ENCODE results near the gene CORIN. TPM values are rescaled to one million over a fixed set of nuclear protein-coding genes. Genes with fewer than 3 reads are reported as not detected.

The CORIN gene
- total and polyA plus RNA-seq, 2 of the 13 experiments (the other 11 are each of a cell fraction or from before 2014, with no cell fraction given): 0.84 to 1.2 TPM

DNA sequence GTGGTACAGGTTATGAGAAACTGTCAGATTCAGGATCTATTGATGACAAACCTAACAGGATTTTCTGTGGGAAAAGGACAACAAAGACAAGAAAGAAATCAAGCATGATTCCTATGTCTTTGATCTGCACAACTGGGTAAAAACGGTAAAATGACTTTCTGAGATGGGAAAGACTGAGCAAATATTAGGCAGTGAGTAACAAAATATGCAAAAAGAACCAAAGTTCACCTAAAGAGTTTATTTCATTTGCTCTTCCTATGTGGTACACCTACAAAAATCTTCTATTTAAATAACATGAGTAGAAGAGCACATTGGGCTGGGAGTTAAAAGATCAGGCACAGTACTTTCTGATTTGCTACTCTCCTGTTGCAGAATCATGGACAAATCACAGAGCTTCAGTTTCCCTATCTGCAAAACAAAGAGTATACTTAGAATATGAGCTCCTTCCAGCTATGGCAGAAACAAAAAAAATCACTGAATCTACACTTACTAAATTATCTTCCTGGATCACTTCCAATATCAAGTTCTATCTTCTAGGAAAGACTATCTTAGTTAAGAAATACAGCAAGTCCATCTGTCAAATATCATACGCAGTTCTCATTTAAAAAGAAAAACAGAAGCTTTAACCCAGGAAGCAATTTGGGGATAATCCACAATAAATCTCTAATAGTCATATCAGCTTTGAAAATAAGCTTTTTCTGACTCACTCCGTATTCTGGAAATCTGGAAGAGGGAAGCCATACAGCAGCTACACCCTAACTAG lies 39.1 kb upstream of the CORIN start (continued):
- TF ChIP-seq, protein P1, sequence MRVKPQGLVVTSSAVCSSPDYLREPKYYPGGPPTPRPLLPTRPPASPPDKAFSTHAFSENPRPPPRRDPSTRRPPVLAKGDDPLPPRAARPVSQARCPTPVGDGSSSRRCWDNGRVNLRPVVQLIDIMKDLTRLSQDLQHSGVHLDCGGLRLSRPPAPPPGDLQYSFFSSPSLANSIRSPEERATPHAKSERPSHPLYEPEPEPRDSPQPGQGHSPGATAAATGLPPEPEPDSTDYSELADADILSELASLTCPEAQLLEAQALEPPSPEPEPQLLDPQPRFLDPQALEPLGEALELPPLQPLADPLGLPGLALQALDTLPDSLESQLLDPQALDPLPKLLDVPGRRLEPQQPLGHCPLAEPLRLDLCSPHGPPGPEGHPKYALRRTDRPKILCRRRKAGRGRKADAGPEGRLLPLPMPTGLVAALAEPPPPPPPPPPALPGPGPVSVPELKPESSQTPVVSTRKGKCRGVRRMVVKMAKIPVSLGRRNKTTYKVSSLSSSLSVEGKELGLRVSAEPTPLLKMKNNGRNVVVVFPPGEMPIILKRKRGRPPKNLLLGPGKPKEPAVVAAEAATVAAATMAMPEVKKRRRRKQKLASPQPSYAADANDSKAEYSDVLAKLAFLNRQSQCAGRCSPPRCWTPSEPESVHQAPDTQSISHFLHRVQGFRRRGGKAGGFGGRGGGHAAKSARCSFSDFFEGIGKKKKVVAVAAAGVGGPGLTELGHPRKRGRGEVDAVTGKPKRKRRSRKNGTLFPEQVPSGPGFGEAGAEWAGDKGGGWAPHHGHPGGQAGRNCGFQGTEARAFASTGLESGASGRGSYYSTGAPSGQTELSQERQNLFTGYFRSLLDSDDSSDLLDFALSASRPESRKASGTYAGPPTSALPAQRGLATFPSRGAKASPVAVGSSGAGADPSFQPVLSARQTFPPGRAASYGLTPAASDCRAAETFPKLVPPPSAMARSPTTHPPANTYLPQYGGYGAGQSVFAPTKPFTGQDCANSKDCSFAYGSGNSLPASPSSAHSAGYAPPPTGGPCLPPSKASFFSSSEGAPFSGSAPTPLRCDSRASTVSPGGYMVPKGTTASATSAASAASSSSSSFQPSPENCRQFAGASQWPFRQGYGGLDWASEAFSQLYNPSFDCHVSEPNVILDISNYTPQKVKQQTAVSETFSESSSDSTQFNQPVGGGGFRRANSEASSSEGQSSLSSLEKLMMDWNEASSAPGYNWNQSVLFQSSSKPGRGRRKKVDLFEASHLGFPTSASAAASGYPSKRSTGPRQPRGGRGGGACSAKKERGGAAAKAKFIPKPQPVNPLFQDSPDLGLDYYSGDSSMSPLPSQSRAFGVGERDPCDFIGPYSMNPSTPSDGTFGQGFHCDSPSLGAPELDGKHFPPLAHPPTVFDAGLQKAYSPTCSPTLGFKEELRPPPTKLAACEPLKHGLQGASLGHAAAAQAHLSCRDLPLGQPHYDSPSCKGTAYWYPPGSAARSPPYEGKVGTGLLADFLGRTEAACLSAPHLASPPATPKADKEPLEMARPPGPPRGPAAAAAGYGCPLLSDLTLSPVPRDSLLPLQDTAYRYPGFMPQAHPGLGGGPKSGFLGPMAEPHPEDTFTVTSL (CRISPR knock-in tag; IDR thresholded peaks at IDR 0.05; ENCODE audit: borderline replicate concordance): peak; percentile 48; the same call in 1 of the 2 replicates
- no peak for TF ChIP-seq IKZF4 (CRISPR knock-in tag; IDR thresholded peaks at IDR 0.05; ENCODE audit: borderline replicate concordance, low read depth, not compliant biosample characterization)

DNA sequence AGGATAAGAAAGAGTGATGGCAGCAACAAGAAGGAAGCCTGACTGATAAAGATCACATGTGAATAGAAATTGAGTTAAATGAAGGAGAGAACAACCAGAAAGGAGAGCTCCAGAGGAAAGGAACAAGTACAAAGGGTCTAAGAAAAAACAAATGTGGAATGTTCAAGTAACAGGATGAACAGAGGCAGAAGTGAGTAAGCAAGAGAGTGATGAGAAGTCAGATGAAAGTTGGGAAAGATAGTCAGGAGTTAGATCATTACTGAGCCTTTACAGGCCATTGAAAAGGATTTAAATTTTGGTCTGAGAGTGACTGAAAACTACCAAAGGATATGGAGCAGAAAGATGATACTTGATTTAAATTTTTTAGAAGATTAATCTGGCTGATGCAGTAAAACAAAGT lies 38.4 kb upstream of the CORIN start:
- no peaks in the 10 kb centered on the region for H3K9me3 ChIP-seq (ENCODE audit: low read length)
- H4K20me1 ChIP-seq (ENCODE audit: insufficient read depth, low read length): no peaks in the 10 kb centered on the region; the same call in 1 of the 2 replicates
- peaks cover 37% of the 10 kb centered on the region for H3K4me1 ChIP-seq (ENCODE audit: insufficient read depth, low read length)
- no peak overlapping the region for H3K9ac ChIP-seq (ENCODE audit: insufficient read depth, low read depth, low read length)
- H3K36me3 ChIP-seq (replicated peaks in 1 of 2; ENCODE audit: control insufficient read depth in 1 of 2, insufficient read depth in 2 of 2, low read length in 2 of 2): peaks cover 10 to 39% of the 10 kb centered on the region in 2 experiments
- 0 out of 2 replicates have a peak overlapping the region, but pooled peaks have one; percentile 2 for H3K4me2 ChIP-seq (ENCODE audit: low read depth, low read length)
- intact Hi-C loops (cut with micrococcal nuclease; ENCODE audit: unreplicated experiment): loop anchor here (5.0 kb wide), 1 partner anchor 36 kb away; the partner anchor contains the start of gene NFXL1
- POLR2A ChIA-PET: interaction anchor here (0.9 kb wide), 1 partner anchor 39 kb away, joined by 4 read pairs; no protein-coding TSS in a partner anchor
- H3K79me2 ChIP-seq (ENCODE audit: insufficient read depth, low read length): peaks cover under 1% of the 10 kb centered on the region
- in situ Hi-C loops (cut with HindIII; ENCODE audit: extremely low pct_ligation_motif_present, low pct_unique_long_range_greater_than_20kb): no loop called here
- CTCF ChIA-PET (ENCODE audit: low intra/inter-chr PET ratio, low total read pairs): no interaction called here
- no TSS peak for BruUV-seq (replicated peaks)
- FAIRE-seq (no peak), ATAC-seq (no peak; the same call in 2 of the 3 replicates), DNase-seq (ENCODE audit: low spot score) (no peak)
- H2AFZ ChIP-seq (ENCODE audit: low read length): no peak overlapping the region
- H3K27me3 ChIP-seq (ENCODE audit: control insufficient read depth in 1 of 2, insufficient read depth in 2 of 2, low read length in 2 of 2): no peaks in the 10 kb centered on the region
- peak overlapping the region; percentile 49 for H3K27ac ChIP-seq (ENCODE audit: extremely low read length, insufficient read depth, low read length)
- H3K4me3 ChIP-seq (replicated peaks in 1 of 3; ENCODE audit: insufficient read depth in 1 of 3, low read depth in 2 of 3, low read length in 3 of 3): no peak overlapping the region
- TF ChIP-seq ZNF343 (CRISPR knock-in tag; IDR thresholded peaks at IDR 0.05): no peak
- no peak for TF ChIP-seq ZBTB7A (CRISPR knock-in tag; IDR thresholded peaks at IDR 0.05)
- TF ChIP-seq RFX5 (IDR thresholded peaks at IDR 0.05; ENCODE audit: low read depth, low read length): no peak
- TF ChIP-seq, protein P2, sequence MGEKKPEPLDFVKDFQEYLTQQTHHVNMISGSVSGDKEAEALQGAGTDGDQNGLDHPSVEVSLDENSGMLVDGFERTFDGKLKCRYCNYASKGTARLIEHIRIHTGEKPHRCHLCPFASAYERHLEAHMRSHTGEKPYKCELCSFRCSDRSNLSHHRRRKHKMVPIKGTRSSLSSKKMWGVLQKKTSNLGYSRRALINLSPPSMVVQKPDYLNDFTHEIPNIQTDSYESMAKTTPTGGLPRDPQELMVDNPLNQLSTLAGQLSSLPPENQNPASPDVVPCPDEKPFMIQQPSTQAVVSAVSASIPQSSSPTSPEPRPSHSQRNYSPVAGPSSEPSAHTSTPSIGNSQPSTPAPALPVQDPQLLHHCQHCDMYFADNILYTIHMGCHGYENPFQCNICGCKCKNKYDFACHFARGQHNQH (CRISPR knock-in tag; IDR thresholded peaks at IDR 0.05): no peak
- no peak for TF ChIP-seq ERF (CRISPR knock-in tag; IDR thresholded peaks at IDR 0.05)
- no peak for TF ChIP-seq BORCS8-MEF2B (CRISPR knock-in tag; IDR thresholded peaks at IDR 0.05)
- no peak for TF ChIP-seq ZSCAN31 (CRISPR knock-in tag; IDR thresholded peaks at IDR 0.05; ENCODE audit: low read depth)
- no peak for TF ChIP-seq SRSF1 (optimal IDR thresholded peaks at IDR 0.05; ENCODE audit: low read depth, low read length)
- TF ChIP-seq, protein P3, sequence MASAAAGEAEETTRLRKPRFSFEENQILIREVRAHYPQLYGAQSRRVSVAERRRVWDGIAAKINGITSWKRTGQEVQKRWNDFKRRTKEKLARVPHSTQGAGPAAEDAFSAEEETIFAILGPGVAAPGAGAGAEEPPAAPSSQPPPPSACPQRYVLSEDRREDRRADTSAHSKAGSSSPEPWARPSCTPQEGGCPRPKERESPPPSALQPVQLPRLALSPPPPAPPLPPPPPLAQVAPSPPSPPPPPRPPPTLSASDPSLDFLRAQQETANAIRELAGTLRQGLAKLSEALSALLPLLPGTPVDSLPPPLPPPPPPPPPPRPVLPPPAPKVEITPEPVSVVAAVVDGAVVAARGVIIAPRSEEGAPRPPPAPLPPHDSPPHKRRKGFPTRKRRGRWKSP (CRISPR knock-in tag; IDR thresholded peaks at IDR 0.05): no peak
- TF ChIP-seq HNF4A (CRISPR knock-in tag; IDR thresholded peaks at IDR 0.05): no peak
- TF ChIP-seq ARHGAP35 (CRISPR knock-in tag; IDR thresholded peaks at IDR 0.05; ENCODE audit: borderline replicate concordance): no peak
- no peak for TF ChIP-seq ZNF776 (CRISPR knock-in tag; IDR thresholded peaks at IDR 0.05)

Data from HepG2 (cell line).